ENCODE measurements around the gene PARD3B.

- TF ChIP-seq CTCF (IDR thresholded peaks at IDR 0.05; ENCODE audit: low read depth, low read length): no peak
- TF ChIP-seq MYC (IDR thresholded peaks at IDR 0.05; ENCODE audit: low read depth, low read length): no peak
- no peak for TF ChIP-seq MAX (IDR thresholded peaks at IDR 0.05; ENCODE audit: low read depth, low read length)
- TF ChIP-seq POLR2A (IDR thresholded peaks at IDR 0.05; ENCODE audit: extremely low read depth, insufficient read length): no peak
These were observed 807.3 kb downstream of the PARD3B start for GRCh38 chr2:205352593-205352992.
